HEK293 (cell line): ENCODE data around the gene BAHD1.

ENCODE experiments used
- FEZF1 ChIP-seq: fragments of 450-650 bp; formaldehyde crosslinking; IDR thresholded peaks from 2 replicates; pipeline ENCODE4 v1.5.1; 2016; ENCODE audit warnings: missing biosample characterization, missing genetic modification characterization
- PRDM10 ChIP-seq: fragments of 450-650 bp; formaldehyde crosslinking; IDR thresholded peaks from 2 replicates; pipeline ENCODE4 v1.5.1; 2016; ENCODE audit warnings: missing biosample characterization, missing genetic modification characterization
- PRDM4 ChIP-seq: fragments of 450-650 bp; formaldehyde crosslinking; IDR thresholded peaks from 2 replicates; pipeline ENCODE4 v1.5.1; 2017; ENCODE audit warnings: missing biosample characterization, missing genetic modification characterization
- ZBTB1 ChIP-seq: fragments of 450-650 bp; formaldehyde crosslinking; IDR thresholded peaks from 2 replicates; pipeline ENCODE4 v1.5.1; 2016; ENCODE audit warnings: missing biosample characterization, missing genetic modification characterization
- ZBTB6 ChIP-seq: fragments of 450-650 bp; formaldehyde crosslinking; IDR thresholded peaks from 2 replicates; pipeline ENCODE4 v1.5.1; 2017; ENCODE audit warnings: missing biosample characterization, missing genetic modification characterization
- ZBTB7A ChIP-seq: fragments of 450-650 bp; formaldehyde crosslinking; IDR thresholded peaks from 2 replicates; pipeline ENCODE4 v1.5.1; 2016; ENCODE audit warnings: low read depth, missing biosample characterization, missing genetic modification characterization
- ZBTB8A ChIP-seq: fragments of 450-650 bp; formaldehyde crosslinking; IDR thresholded peaks from 2 replicates; pipeline ENCODE4 v1.5.1; 2016; ENCODE audit warnings: missing biosample characterization, missing genetic modification characterization
- ZFP3 ChIP-seq: fragments of 450-650 bp; formaldehyde crosslinking; IDR thresholded peaks from 2 replicates; pipeline ENCODE4 v1.5.1; 2016; ENCODE audit warnings: low read depth, missing biosample characterization, missing genetic modification characterization
- ZNF10 ChIP-seq: fragments of 450-650 bp; formaldehyde crosslinking; IDR thresholded peaks from 2 replicates; pipeline ENCODE4 v1.5.1; 2017; ENCODE audit warnings: missing biosample characterization, missing genetic modification characterization
- ZNF18 ChIP-seq: fragments of 450-650 bp; formaldehyde crosslinking; IDR thresholded peaks from 2 replicates; pipeline ENCODE4 v1.5.1; 2016; ENCODE audit warnings: missing biosample characterization, missing genetic modification characterization
- ZNF24 ChIP-seq: fragments of 450-650 bp; formaldehyde crosslinking; IDR thresholded peaks from 2 replicates; pipeline ENCODE4 v1.5.1; 2016; ENCODE audit warnings: missing biosample characterization, missing genetic modification characterization
- ZNF26 ChIP-seq: fragments of 450-650 bp; formaldehyde crosslinking; IDR thresholded peaks from 2 replicates; pipeline ENCODE4 v1.5.1; 2016; ENCODE audit warnings: missing biosample characterization, missing genetic modification characterization
- ZNF335 ChIP-seq: fragments of 450-650 bp; formaldehyde crosslinking; conservative IDR thresholded peaks from 2 replicates; pipeline ENCODE4 v1.5.1; 2016; ENCODE audit warnings: missing biosample characterization, missing genetic modification characterization
- ZNF398 ChIP-seq: fragments of 450-650 bp; formaldehyde crosslinking; IDR thresholded peaks from 2 replicates; pipeline ENCODE4 v1.5.1; 2017; ENCODE audit warnings: missing biosample characterization, missing genetic modification characterization
- ZNF433 ChIP-seq: fragments of 450-650 bp; formaldehyde crosslinking; IDR thresholded peaks from 2 replicates; pipeline ENCODE4 v1.5.1; 2016; ENCODE audit warnings: missing biosample characterization, missing genetic modification characterization, low read depth
- ZNF449 ChIP-seq: fragments of 450-650 bp; formaldehyde crosslinking; IDR thresholded peaks from 2 replicates; pipeline ENCODE4 v1.5.1; 2017; ENCODE audit warnings: missing biosample characterization, mild to moderate bottlenecking, missing genetic modification characterization, moderate library complexity
- ZNF513 ChIP-seq: fragments of 450-650 bp; IDR thresholded peaks from 2 replicates; pipeline ENCODE4 v1.5.1; 2018; ENCODE audit warnings: missing biosample characterization, missing genetic modification characterization
- ZNF571 ChIP-seq: fragments of 450-650 bp; formaldehyde crosslinking; IDR thresholded peaks from 2 replicates; pipeline ENCODE4 v1.5.0; 2017; ENCODE audit warnings: missing biosample characterization, missing genetic modification characterization
- ZNF677 ChIP-seq: fragments of 450-650 bp; IDR thresholded peaks from 2 replicates; pipeline ENCODE4 v1.5.0; 2018; ENCODE audit warnings: missing biosample characterization, mild to moderate bottlenecking, missing genetic modification characterization, moderate library complexity
- ZNF692 ChIP-seq: fragments of 450-650 bp; formaldehyde crosslinking; IDR thresholded peaks from 2 replicates; pipeline ENCODE4 v1.5.1; 2016; ENCODE audit warnings: missing biosample characterization, missing genetic modification characterization
- ZSCAN23 ChIP-seq: fragments of 450-650 bp; formaldehyde crosslinking; IDR thresholded peaks from 2 replicates; pipeline ENCODE4 v1.5.1; 2016; ENCODE audit warnings: missing biosample characterization, missing genetic modification characterization

The BAHD1 gene

GRCh38 chr15:40405501-40406381 is 35.0 kb upstream of the BAHD1 start, which contains the start of gene IVD (continued):
- TF ChIP-seq PRDM4 (tag by site-specific recombination) (no peak), ZNF26 (tag by site-specific recombination) (no peak), ZBTB1 (no peak), FEZF1 (tag by site-specific recombination) (no peak), ZNF449 (tag by site-specific recombination) (no peak), ZBTB8A (tag by site-specific recombination) (no peak), ZSCAN23 (tag by site-specific recombination) (no peak), ZNF10 (tag by site-specific recombination) (no peak), ZNF571 (tag by site-specific recombination) (no peak), ZNF433 (tag by site-specific recombination) (no peak), ZFP3 (tag by site-specific recombination) (no peak), ZNF513 (tag by site-specific recombination) (no peak), ZNF18 (tag by site-specific recombination) (no peak), ZNF335 (tag by site-specific recombination) (peak; percentile 59; the same call in 1 of the 2 replicates), ZBTB7A (tag by site-specific recombination) (no peak), ZNF398 (tag by site-specific recombination) (no peak), PRDM10 (tag by site-specific recombination) (no peak), ZNF677 (no peak), ZNF24 (tag by site-specific recombination) (no peak), ZNF692 (tag by site-specific recombination) (peak; percentile 49; the same call in 1 of the 2 replicates), ZBTB6 (tag by site-specific recombination) (no peak)
